ACC112 (cell line): ENCODE data around the gene ANTXR1.

ENCODE experiments used
- H2AFZ ChIP-seq: fragments of 200-600 bp; sonication (generic); one replicate; pipeline ENCODE4 v1.6.0; 2017; ENCODE audit warnings: antibody characterized with exemption, low read length; ENCODE audit not compliant: unreplicated experiment
- H3K27ac ChIP-seq: fragments of 200-600 bp; sonication (generic); 2 replicates; pipeline ENCODE4 v1.5.1; 2014; ENCODE audit warnings: low read depth, mild to moderate bottlenecking, antibody characterized with exemption, low read length, moderate library complexity
- H3K27me3 ChIP-seq: fragments of 200-600 bp; sonication (generic); 2 replicates; pipeline ENCODE4 v1.6.1; 2014; ENCODE audit warnings: mild to moderate bottlenecking, antibody characterized with exemption, low read length, moderate library complexity, mixed read lengths; ENCODE audit not compliant: insufficient read depth
- H3K36me3 ChIP-seq: fragments of 200-600 bp; sonication (generic); 2 replicates; pipeline ENCODE4 v1.6.1; 2016; ENCODE audit warnings: mild to moderate bottlenecking, antibody characterized with exemption, low read length, moderate library complexity, mixed read lengths; ENCODE audit not compliant: insufficient read depth
- H3K4me1 ChIP-seq: fragments of 200-600 bp; sonication (generic); one replicate; pipeline ENCODE4 v1.6.1; 2016; ENCODE audit warnings: low read length, mixed read lengths; ENCODE audit not compliant: insufficient read depth, unreplicated experiment, control insufficient read depth
- H3K4me3 ChIP-seq: fragments of 200-600 bp; sonication (generic); 2 replicates; pipeline ENCODE4 v1.5.1; 2014; ENCODE audit warnings: mild to moderate bottlenecking, low read depth, low read length
- H3K79me2 ChIP-seq: fragments of 200-600 bp; sonication (generic); one replicate; pipeline ENCODE4 v1.6.0; 2016; ENCODE audit warnings: low read length; ENCODE audit not compliant: control insufficient read depth, unreplicated experiment, insufficient read depth

Gene ANTXR1

GRCh38 chr2:69163556-69163955 is 150.6 kb downstream of the ANTXR1 start:
- peaks cover 7% of the 10 kb centered on the region for H3K36me3 ChIP-seq

DNA sequence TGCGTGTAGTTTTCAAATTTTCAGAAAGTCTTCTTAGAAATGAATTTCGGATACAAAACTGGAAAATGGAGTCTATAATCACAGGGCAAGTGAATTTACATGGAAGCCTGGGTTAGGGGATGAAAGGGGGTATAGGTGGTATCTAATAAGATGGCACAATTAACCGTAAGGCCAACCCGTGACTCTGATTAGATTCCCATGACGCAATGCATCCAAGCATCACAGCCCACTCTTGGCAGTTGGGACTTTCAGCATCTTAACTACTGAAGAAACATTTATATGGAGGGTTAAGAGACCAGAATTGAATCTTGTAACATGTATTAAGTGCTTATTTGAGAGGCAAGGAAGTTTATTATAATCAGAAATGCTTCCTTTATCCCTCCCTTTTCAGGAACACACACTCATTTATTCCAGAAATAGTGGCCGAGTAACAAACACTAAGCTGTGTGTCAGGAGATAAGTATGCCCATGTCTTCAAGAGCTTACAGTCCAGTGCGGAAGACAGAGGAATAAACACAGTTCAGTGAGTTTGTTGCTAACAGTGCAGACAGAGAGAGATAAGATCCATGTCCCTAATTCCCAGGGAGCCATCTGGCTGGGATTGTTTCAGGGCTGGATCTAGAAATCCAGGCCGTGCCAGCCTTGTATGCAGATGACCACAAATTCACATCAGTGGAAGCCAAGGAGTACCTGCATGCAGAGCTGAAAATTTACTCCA is 151.2 kb downstream of the ANTXR1 start:
- Histone ChIP-seq H3K4me3 (no peak overlapping the region), H3K27me3 (no peaks in the 10 kb centered on the region), H3K79me2 (no peaks in the 10 kb centered on the region), H3K27ac (no peak overlapping the region), H2AFZ (no peak overlapping the region), H3K36me3 (peaks cover 7% of the 10 kb centered on the region), H3K4me1 (peaks cover 31% of the 10 kb centered on the region)

More at GRCh38 chr2:69163556-69163955, 150.6 kb downstream of the ANTXR1 start:
- H3K27me3 ChIP-seq: no peaks in the 10 kb centered on the region
- no peaks in the 10 kb centered on the region for H3K79me2 ChIP-seq
- peaks cover 31% of the 10 kb centered on the region for H3K4me1 ChIP-seq
- H3K4me3 ChIP-seq: peak overlapping the region; percentile 13; the same call in 1 of the 2 replicates
- H3K27ac ChIP-seq: peak overlapping the region; percentile 51; the same call in 1 of the 2 replicates
- no peak overlapping the region for H2AFZ ChIP-seq

DNA sequence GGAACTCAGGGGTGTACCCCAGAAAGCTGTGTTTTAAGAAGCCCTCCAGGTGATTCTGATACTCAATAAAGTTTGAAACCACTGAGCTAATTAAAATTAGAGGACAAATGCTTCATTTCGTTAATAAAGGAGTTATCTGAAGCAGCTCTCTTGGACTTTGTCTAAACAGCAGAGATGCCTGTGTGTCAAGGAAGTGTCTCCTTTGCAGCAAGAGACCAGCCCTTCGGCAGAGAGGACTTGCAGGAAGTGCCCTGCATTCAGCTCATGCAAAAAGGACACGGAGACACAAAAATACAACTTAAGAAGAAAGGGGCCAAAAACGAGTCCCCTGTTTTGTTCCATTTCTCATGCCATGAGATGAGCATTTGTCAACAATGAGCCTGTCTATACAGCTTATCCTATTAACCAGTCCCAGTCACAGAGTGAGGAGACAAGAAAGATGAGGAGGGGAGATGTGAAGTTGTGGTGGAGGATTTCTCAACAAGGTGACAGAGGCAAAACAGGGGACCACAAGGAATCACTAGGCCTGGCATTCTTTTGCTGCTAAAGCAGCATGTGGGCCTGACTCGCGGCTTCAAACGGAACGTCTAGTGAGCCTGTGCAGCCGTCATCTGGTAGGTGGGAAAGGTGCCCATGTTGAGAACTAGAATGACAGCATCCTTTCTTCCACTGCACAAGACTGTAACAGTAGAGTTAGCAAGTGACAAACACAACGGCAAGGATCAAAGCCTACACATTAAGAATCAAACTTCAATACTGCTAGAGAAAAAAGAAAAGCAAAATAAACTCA is 152.3 kb downstream of the ANTXR1 start:
- no peak overlapping the region for H3K27ac ChIP-seq
- peaks cover 7% of the 10 kb centered on the region for H3K36me3 ChIP-seq

DNA sequence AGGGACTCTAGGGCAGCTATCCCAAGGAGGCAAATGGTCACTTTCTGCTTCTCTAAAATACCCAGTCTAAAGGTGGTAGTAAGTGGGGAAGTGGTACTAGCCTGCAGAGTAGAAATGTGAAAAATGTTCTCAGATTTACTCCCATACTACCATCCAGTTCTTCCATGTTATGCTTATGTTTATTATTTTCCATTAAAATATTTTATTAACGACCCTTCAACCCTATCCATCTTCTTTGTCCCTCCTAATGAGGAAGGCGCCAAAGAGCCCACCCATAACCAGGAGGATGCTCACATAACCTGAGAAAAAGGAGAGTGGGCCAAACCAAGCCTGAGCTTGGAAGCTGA is 153.5 kb downstream of the ANTXR1 start:
- Histone ChIP-seq H3K27ac (no peak overlapping the region), H3K4me1 (peaks cover 30% of the 10 kb centered on the region)

More for the DNA sequence above, 152.3 kb downstream of the ANTXR1 start:
- Histone ChIP-seq H3K4me3 (no peak overlapping the region), H3K79me2 (no peaks in the 10 kb centered on the region), H3K4me1 (peaks cover 31% of the 10 kb centered on the region), H2AFZ (no peak overlapping the region), H3K27me3 (no peaks in the 10 kb centered on the region)

DNA sequence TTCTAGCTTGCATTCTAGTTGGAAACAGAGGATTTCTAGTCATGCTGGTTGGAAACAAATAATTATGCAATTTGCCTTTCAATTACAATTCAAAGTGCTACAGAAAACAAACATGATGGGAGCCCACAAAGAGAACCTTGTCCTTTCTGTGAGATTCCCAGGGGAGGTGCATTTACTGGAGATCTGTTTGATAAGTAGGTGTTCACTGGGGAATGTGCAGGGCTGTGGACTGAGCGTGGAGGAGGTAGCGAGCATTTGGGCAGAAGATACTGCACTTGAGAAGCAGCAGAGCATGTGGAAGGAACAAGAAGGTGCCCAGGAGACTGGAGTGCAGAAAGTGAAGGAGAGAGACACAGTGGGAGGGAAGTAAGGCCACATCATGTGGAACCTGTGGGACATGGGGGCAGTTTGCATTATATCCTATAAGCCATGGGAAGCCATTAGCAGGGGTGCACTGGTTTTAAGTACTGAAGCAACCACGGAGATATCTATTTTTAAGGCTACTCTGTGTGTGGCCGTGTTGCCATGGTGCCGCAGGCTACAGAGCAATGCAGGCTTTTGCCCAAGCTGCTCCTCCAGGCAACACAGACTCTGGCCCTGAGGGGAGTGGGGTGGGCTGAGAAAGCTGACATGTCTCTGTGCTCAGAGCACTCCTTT is 154.0 kb downstream of the ANTXR1 start:
- H3K4me3 ChIP-seq: no peak overlapping the region
- no peak overlapping the region for H3K27ac ChIP-seq
- H3K27me3 ChIP-seq: no peaks in the 10 kb centered on the region
- peaks cover 7% of the 10 kb centered on the region for H3K36me3 ChIP-seq
- H2AFZ ChIP-seq: no peak overlapping the region
- peaks cover 25% of the 10 kb centered on the region for H3K4me1 ChIP-seq
- H3K79me2 ChIP-seq: no peaks in the 10 kb centered on the region

More for the DNA sequence above, 153.5 kb downstream of the ANTXR1 start:
- Histone ChIP-seq H3K27me3 (no peaks in the 10 kb centered on the region), H3K4me3 (no peak overlapping the region), H2AFZ (no peak overlapping the region), H3K79me2 (no peaks in the 10 kb centered on the region), H3K36me3 (peaks cover 7% of the 10 kb centered on the region)

GRCh38 chr2:69167469-69167822 is 154.5 kb downstream of the ANTXR1 start:
- no peak overlapping the region for H3K27ac ChIP-seq
- H3K27me3 ChIP-seq: no peaks in the 10 kb centered on the region
- no peak overlapping the region for H3K4me3 ChIP-seq
- H3K36me3 ChIP-seq: peaks cover 7% of the 10 kb centered on the region
- H2AFZ ChIP-seq: no peak overlapping the region
- no peaks in the 10 kb centered on the region for H3K79me2 ChIP-seq
- H3K4me1 ChIP-seq: peaks cover 20% of the 10 kb centered on the region

DNA sequence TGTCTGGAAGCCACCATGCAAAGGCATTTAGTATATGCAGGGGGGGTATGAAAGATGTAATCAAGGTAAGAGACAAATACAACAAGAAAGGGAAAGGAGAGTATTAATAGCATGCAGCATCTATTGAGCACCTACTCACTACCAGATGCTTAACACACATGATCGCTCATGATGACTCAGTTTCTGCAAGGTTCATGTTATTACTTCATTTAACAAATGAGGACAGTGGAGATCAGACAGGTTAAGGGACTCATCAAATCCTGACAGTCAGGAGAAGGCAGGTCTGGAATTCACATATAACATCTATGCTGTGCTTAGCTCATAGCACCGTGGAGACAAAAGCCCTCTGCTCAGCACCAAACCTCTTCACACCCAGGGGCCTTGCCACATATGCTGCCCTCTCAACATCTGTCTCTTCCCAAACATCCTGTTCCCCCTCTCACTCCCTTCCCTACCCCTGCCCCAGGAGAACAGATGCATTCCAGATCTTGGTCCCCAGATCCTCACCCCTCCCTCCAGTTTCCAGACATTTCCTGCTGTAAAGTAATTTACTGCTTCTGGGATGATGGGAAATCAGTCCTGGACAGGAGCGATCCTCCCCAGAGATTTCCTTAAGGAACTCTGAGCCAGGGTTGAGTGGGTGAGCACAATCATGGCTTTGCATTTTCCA is 155.3 kb downstream of the ANTXR1 start:
- Histone ChIP-seq H3K4me1 (peaks cover 14% of the 10 kb centered on the region), H3K4me3 (no peak overlapping the region), H3K27ac (no peak overlapping the region), H3K36me3 (peaks cover 7% of the 10 kb centered on the region), H3K79me2 (no peaks in the 10 kb centered on the region), H3K27me3 (no peaks in the 10 kb centered on the region), H2AFZ (no peak overlapping the region)

DNA sequence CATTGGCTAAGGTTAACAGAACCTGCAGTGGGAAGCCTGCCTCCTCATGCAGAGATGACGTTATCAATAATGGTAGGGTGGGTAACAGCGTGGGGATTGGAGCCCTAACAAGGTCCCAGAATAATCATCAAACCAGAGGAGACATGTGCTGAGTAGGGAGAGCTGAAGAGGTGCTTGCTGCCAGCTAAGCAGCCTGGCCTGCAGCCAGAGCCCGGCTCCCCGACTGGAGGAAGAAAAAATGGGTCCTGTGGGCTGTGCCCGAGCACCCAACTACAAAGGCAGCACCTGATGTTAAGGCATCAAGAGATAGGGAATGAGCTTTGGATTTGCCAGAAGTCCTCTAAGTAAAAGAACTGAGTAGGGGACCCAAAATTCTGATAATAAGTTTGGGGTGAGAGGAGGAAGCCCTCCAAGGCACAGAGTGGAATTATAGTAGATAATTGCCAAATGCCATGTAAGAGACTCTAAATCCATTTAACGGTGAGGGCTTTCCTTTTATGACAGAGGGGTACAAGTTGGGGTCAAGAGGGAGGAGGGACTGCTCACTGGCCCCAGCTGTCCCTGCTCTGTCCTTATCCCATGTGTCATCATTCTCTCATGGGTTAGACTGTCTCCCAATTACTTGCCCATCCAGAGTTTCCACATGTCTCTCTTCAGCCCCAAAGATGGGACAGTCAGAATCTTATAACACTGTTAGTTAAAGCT is 156.1 kb downstream of the ANTXR1 start:
- Histone ChIP-seq H2AFZ (no peak overlapping the region), H3K36me3 (peaks cover under 1% of the 10 kb centered on the region; the same call in 1 of the 2 replicates), H3K4me3 (no peak overlapping the region), H3K27ac (no peak overlapping the region), H3K4me1 (peaks cover 5% of the 10 kb centered on the region), H3K79me2 (no peaks in the 10 kb centered on the region), H3K27me3 (no peaks in the 10 kb centered on the region)

GRCh38 chr2:69169655-69170389 is 156.8 kb downstream of the ANTXR1 start:
- Histone ChIP-seq H2AFZ (no peak overlapping the region), H3K36me3 (no peaks in the 10 kb centered on the region; the same call in 1 of the 2 replicates), H3K27ac (no peak overlapping the region), H3K4me3 (no peak overlapping the region), H3K27me3 (no peaks in the 10 kb centered on the region), H3K79me2 (no peaks in the 10 kb centered on the region), H3K4me1 (no peaks in the 10 kb centered on the region)
